ENCODE data around the gene C20orf141.
A peak's percentile ranks its signal among the peaks of the same experiment; 100 is the strongest.
"Not testable (repeated sequence)": the region's sequence is repeated elsewhere in the genome, so short reads cannot be mapped to it uniquely, and the experiment has no call there.

C20orf141 gene

GRCh38 chr20:2799688-2800520 lies 14.9 kb upstream of the C20orf141 start:
- Histone ChIP-seq H3K27me3 (ENCODE audit: control insufficient read depth in 2 of 2, insufficient read depth in 2 of 2, low read length in 2 of 2) (peaks cover 18 to 33% of the 10 kb centered on the region in 2 donors), H3K9me3 (ENCODE audit: control insufficient read depth in 2 of 2, low read length in 2 of 2) (no peaks in the 10 kb centered on the region), H3K36me3 (ENCODE audit: control insufficient read depth in 2 of 2, insufficient read depth in 2 of 2, low read length in 2 of 2) (no peaks in the 10 kb centered on the region), H3K4me1 (ENCODE audit: control insufficient read depth in 2 of 2, insufficient read depth in 2 of 2, low read length in 2 of 2) (peaks cover 0 to 5% of the 10 kb centered on the region in 2 donors), H3K4me3 (ENCODE audit: low read length in 2 of 2) (peak overlapping the region; percentile 57 to 66), H3K27ac (ENCODE audit: low read depth in 2 of 2, low read length in 2 of 2) (no peak overlapping the region), H3K9ac (ENCODE audit: low read depth in 1 of 2, low read length in 2 of 2) (no peak overlapping the region)

DNA sequence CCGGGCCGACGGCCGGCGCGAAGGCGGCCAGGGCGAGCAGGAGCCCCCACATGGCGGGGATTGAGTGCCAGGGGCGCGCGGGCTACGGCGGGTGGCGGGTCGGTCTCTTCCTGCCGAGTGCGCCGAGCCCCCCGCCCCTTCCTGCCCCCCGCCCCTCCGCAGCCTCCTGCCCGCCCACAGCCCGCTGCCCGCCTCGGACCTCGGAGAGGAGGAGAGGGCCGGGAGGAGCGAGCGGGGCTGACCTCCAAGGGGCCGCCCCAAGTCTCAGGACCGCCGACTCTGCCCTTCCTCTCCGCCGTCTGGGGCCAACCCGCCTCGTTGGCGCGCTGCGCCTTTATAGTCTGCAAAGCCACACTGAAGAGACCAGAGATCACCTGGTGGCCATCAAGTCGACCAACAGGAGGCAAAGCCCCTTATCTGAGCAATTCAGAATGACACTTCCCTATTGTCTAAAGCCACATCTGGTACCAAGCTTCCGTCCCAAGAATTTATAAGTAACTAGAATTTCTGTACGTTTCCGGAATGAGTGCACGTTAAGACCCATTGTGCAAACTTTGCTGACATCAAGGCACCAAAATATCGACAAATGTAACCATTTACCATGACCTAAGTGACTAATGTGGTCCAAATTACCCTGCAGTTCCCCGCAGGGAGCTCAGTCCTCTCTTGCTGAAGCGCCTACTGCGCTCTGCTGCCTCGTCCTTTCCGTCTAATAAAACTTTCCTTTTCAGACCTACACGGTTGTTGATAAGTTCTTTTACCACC lies 14.1 kb upstream of the C20orf141 start, which contains the start of gene CPXM1:
Gene CPXM1 (minus strand): TSS at position 107 of the 765 bp plus-strand sequence. CDS start 55 bp downstream, at position 52.
- Histone ChIP-seq H3K9ac (ENCODE audit: low read depth in 1 of 2, low read length in 2 of 2) (no peak within 1 kb of the TSS), H3K9me3 (ENCODE audit: control insufficient read depth in 2 of 2, low read length in 2 of 2) (no peaks in the 10 kb centered on the region), H3K27me3 (ENCODE audit: control insufficient read depth in 2 of 2, insufficient read depth in 2 of 2, low read length in 2 of 2) (peaks cover 17 to 34% of the 10 kb centered on the region in 2 donors), H3K4me1 (ENCODE audit: control insufficient read depth in 2 of 2, insufficient read depth in 2 of 2, low read length in 2 of 2) (peaks cover 0 to 5% of the 10 kb centered on the region in 2 donors), H3K4me3 (ENCODE audit: low read length in 2 of 2) (peak within 1 kb of the TSS; percentile 57 to 66), H3K27ac (ENCODE audit: low read depth in 2 of 2, low read length in 2 of 2) (no peak within 1 kb of the TSS), H3K36me3 (ENCODE audit: control insufficient read depth in 2 of 2, insufficient read depth in 2 of 2, low read length in 2 of 2) (no peaks in the 10 kb centered on the region)

- Histone ChIP-seq H3K4me1 (ENCODE audit: control insufficient read depth in 2 of 2, insufficient read depth in 2 of 2, low read length in 2 of 2) (peaks cover 0 to 9% of the 10 kb centered on the region in 2 donors), H3K9me3 (ENCODE audit: control insufficient read depth in 2 of 2, low read length in 2 of 2) (no peaks in the 10 kb centered on the region), H3K27ac (ENCODE audit: low read depth in 2 of 2, low read length in 2 of 2) (no peak overlapping the region), H3K27me3 (ENCODE audit: control insufficient read depth in 2 of 2, insufficient read depth in 2 of 2, low read length in 2 of 2) (peaks cover 17 to 38% of the 10 kb centered on the region in 2 donors), H3K36me3 (ENCODE audit: control insufficient read depth in 2 of 2, insufficient read depth in 2 of 2, low read length in 2 of 2) (no peaks in the 10 kb centered on the region), H3K4me3 (ENCODE audit: low read length in 2 of 2) (no peak overlapping the region), H3K9ac (ENCODE audit: low read depth in 1 of 2, low read length in 2 of 2) (no peak overlapping the region)
Measured at GRCh38 chr20:2801286-2801728, 13.5 kb upstream of the C20orf141 start.

DNA sequence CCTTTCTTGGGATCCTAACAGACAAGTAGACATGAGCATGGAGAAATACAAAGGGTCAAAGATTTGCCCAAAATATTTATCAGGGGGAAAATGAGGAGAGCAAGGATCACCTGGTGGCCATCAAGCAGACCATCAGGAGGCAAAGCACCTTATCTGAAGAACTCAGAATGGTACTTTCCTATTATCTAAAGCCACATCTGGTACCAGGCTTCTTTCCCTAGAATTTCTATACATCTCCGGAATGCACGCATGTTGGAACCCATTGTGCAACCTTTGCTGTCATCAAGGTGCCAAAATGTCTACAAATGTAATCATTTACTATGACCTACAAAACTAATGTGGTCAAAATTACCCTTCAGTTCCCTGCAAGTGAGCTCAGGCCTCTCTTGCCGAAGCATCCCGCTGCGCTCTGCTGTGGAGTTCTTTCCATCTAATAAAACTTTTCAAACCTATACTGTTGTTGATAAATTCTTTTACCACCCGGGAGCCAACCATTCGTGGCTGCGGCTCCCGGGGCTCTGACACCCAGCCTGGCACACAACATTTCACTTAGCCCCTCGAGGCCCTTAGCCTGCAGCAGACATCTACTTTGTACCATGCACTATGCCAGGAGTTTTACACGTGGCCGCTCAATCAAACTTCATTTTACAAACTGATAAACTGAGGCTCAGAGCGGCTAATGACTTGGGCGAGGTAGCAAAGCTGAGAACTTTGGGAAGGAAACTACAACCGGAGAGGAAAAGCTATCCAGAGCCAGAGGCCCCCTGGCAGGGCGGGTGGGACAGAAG lies 10.6 kb upstream of the C20orf141 start:
- peaks cover 21 to 31% of the 10 kb centered on the region in 2 donors for H3K27me3 ChIP-seq (ENCODE audit: control insufficient read depth in 2 of 2, insufficient read depth in 2 of 2, low read length in 2 of 2)
- no peaks in the 10 kb centered on the region for H3K36me3 ChIP-seq (ENCODE audit: control insufficient read depth in 2 of 2, insufficient read depth in 2 of 2, low read length in 2 of 2)
- peaks cover 0 to 9% of the 10 kb centered on the region in 2 donors for H3K4me1 ChIP-seq (ENCODE audit: control insufficient read depth in 2 of 2, insufficient read depth in 2 of 2, low read length in 2 of 2)
- H3K9me3 ChIP-seq (ENCODE audit: control insufficient read depth in 2 of 2, low read length in 2 of 2): no peaks in the 10 kb centered on the region
- no peak overlapping the region for H3K27ac ChIP-seq (ENCODE audit: low read depth in 2 of 2, low read length in 2 of 2)
- no peak overlapping the region for H3K4me3 ChIP-seq (ENCODE audit: low read length in 2 of 2)
- H3K9ac ChIP-seq (ENCODE audit: low read depth in 1 of 2, low read length in 2 of 2): no peak overlapping the region

GRCh38 chr20:2804852-2805688 lies 9.7 kb upstream of the C20orf141 start:
- no peaks in the 10 kb centered on the region for H3K9me3 ChIP-seq (ENCODE audit: control insufficient read depth in 2 of 2, low read length in 2 of 2)
- H3K27ac ChIP-seq (ENCODE audit: low read depth in 2 of 2, low read length in 2 of 2): no peak overlapping the region
- H3K9ac ChIP-seq (ENCODE audit: low read depth in 1 of 2, low read length in 2 of 2): no peak overlapping the region
- no peaks in the 10 kb centered on the region for H3K36me3 ChIP-seq (ENCODE audit: control insufficient read depth in 2 of 2, insufficient read depth in 2 of 2, low read length in 2 of 2)
- H3K27me3 ChIP-seq (ENCODE audit: control insufficient read depth in 2 of 2, insufficient read depth in 2 of 2, low read length in 2 of 2): peaks cover 17 to 23% of the 10 kb centered on the region in 2 donors
- peaks cover 0 to 5% of the 10 kb centered on the region in 2 donors for H3K4me1 ChIP-seq (ENCODE audit: control insufficient read depth in 2 of 2, insufficient read depth in 2 of 2, low read length in 2 of 2)
- no peak overlapping the region for H3K4me3 ChIP-seq (ENCODE audit: low read length in 2 of 2)

DNA sequence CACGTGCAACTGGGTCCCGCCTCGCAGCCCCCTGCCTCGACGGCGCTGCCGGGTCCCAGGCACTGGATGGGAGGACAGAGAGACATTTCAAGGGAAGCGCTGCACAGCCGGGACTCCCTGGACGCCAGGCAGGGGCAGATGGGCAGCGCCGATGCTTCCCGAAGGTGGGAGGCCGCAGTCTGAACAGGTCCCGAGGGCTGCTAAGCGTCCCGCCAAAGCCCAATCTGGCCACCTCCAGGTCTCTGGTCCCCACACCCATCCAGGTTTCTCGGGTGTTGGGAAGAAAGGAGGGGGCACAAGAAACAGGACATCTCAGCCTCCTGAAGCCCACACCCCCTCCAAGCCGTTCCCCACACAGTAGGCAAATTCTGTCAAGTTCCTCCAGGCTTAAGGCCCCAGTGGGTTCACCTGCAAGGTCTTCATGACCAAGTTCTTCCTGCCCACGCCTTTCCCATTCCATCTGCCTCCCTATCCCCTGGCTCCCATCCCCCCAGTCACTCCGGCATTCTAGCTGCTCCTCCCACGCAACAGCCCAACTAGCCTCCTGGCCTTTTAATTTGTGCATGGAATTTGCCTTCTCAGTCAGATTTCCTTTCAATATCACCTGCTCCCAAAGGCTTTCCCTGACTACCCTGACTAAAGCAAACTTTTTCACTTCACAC lies 9.0 kb upstream of the C20orf141 start:
- Histone ChIP-seq H3K36me3 (ENCODE audit: control insufficient read depth in 2 of 2, insufficient read depth in 2 of 2, low read length in 2 of 2) (no peaks in the 10 kb centered on the region), H3K4me1 (ENCODE audit: control insufficient read depth in 2 of 2, insufficient read depth in 2 of 2, low read length in 2 of 2) (peaks cover 0 to 3% of the 10 kb centered on the region in 2 donors), H3K9me3 (ENCODE audit: control insufficient read depth in 2 of 2, low read length in 2 of 2) (no peaks in the 10 kb centered on the region), H3K9ac (ENCODE audit: low read depth in 1 of 2, low read length in 2 of 2) (no peak overlapping the region), H3K27ac (ENCODE audit: low read depth in 2 of 2, low read length in 2 of 2) (no peak overlapping the region), H3K27me3 (ENCODE audit: control insufficient read depth in 2 of 2, insufficient read depth in 2 of 2, low read length in 2 of 2) (peaks cover 15 to 17% of the 10 kb centered on the region in 2 donors), H3K4me3 (ENCODE audit: low read length in 2 of 2) (no peak overlapping the region)

DNA sequence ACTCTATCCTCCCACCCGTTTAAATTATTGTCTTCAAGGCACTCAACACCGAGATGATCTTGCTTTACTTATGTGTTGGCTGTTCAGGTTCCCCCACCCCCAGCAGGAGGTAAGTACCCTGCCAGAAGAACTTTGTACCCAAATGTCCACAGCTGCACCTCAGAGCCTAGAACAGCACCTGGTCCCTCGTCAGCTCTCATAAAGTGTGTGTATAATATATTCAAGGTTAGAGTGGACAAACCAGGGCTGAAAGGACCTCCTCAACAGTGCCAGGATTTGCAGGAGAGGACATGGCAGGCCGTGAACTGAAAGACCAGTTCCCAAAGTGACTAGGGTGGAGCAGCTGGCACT lies 8.5 kb upstream of the C20orf141 start:
- Histone ChIP-seq H3K4me1 (ENCODE audit: control insufficient read depth in 2 of 2, insufficient read depth in 2 of 2, low read length in 2 of 2) (peaks cover 0 to 3% of the 10 kb centered on the region in 2 donors), H3K27ac (ENCODE audit: low read depth in 2 of 2, low read length in 2 of 2) (no peak overlapping the region), H3K9me3 (ENCODE audit: control insufficient read depth in 2 of 2, low read length in 2 of 2) (no peaks in the 10 kb centered on the region), H3K4me3 (ENCODE audit: low read length in 2 of 2) (no peak overlapping the region), H3K36me3 (ENCODE audit: control insufficient read depth in 2 of 2, insufficient read depth in 2 of 2, low read length in 2 of 2) (no peaks in the 10 kb centered on the region), H3K27me3 (ENCODE audit: control insufficient read depth in 2 of 2, insufficient read depth in 2 of 2, low read length in 2 of 2) (peaks cover 10 to 14% of the 10 kb centered on the region in 2 donors), H3K9ac (ENCODE audit: low read depth in 1 of 2, low read length in 2 of 2) (no peak overlapping the region)

- Histone ChIP-seq H3K9me3 (ENCODE audit: control insufficient read depth in 2 of 2, low read length in 2 of 2) (no peaks in the 10 kb centered on the region), H3K27ac (ENCODE audit: low read depth in 2 of 2, low read length in 2 of 2) (no peak overlapping the region), H3K9ac (ENCODE audit: low read depth in 1 of 2, low read length in 2 of 2) (no peak overlapping the region), H3K4me1 (ENCODE audit: control insufficient read depth in 2 of 2, insufficient read depth in 2 of 2, low read length in 2 of 2) (peaks cover 0 to 3% of the 10 kb centered on the region in 2 donors), H3K4me3 (ENCODE audit: low read length in 2 of 2) (no peak overlapping the region), H3K27me3 (ENCODE audit: control insufficient read depth in 2 of 2, insufficient read depth in 2 of 2, low read length in 2 of 2) (peaks cover 7 to 12% of the 10 kb centered on the region in 2 donors), H3K36me3 (ENCODE audit: control insufficient read depth in 2 of 2, insufficient read depth in 2 of 2, low read length in 2 of 2) (no peaks in the 10 kb centered on the region)
Measured at GRCh38 chr20:2807019-2807418, 7.8 kb upstream of the C20orf141 start.

GRCh38 chr20:2807929-2808328 lies 6.9 kb upstream of the C20orf141 start:
- not testable (repeated sequence) for H3K4me1 ChIP-seq (ENCODE audit: control insufficient read depth in 2 of 2, insufficient read depth in 2 of 2, low read length in 2 of 2); H3K9me3 ChIP-seq (ENCODE audit: control insufficient read depth in 2 of 2, low read length in 2 of 2); H3K27ac ChIP-seq (ENCODE audit: low read depth in 2 of 2, low read length in 2 of 2); H3K4me3 ChIP-seq (ENCODE audit: low read length in 2 of 2); H3K9ac ChIP-seq (ENCODE audit: low read depth in 1 of 2, low read length in 2 of 2); H3K36me3 ChIP-seq (ENCODE audit: control insufficient read depth in 2 of 2, insufficient read depth in 2 of 2, low read length in 2 of 2)
- peaks cover 7 to 12% of the 10 kb centered on the region in 2 donors for H3K27me3 ChIP-seq (ENCODE audit: control insufficient read depth in 2 of 2, insufficient read depth in 2 of 2, low read length in 2 of 2)
